ENCODE measurements around the gene LEMD2. TPM values are rescaled to one million over a fixed set of nuclear protein-coding genes. Genes with fewer than 3 reads are reported as not detected.
A peak's percentile ranks its signal among the peaks of the same experiment; 100 is the strongest.

The LEMD2 gene
- total RNA-seq, 1 experiment from 2014 or later = 69.2 TPM

- peak; percentile 65 for DNase-seq (ENCODE audit: low read depth)
Observed at GRCh38 chr6:33794910-33795623, 6.1 kb upstream of the LEMD2 start.

DNA sequence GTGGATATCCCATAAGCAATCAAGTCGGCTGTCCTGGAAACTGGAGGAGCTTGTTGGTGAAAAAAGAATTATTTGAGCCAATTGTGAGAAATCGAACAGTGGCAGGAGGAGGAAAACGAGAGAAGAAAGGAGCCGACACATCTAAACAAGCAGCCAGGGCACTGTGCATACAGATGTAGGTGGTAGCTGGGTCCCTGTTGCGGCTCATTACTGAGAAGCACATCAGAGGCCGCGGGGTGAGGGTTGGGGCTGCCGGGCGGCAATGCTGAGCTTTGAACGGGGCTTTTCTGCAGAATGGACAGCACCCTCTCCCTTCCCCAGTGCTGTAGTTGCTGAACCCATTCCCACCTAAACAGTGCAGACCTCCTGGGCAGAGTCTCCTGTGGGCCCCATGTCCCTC lies 4.1 kb upstream of the LEMD2 start:
- DNase-seq (ENCODE audit: low read depth) = no peak

DNA sequence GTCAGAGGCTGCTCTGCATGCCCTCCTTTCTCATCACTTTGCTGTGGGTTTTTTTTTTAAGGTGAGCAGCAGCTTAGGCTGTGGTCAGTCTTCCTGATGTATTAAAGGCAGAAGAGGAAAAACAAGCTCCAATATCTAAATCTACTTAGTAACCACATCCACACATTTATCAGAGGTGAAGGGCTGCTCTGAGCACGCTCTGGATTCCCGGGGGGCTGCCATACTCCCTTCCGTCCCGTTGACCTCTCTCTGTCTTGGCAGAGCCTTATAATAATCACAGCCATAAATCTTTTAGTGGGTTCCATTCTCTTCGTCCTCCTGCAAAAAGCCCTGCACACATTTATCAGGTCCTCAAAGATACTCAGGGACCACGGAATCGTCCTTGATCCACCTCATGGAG lies 2.7 kb upstream of the LEMD2 start:
- DNase-seq (ENCODE audit: low read depth) = no peak

- DNase-seq (ENCODE audit: low read depth) = no peak
Observed at GRCh38 chr6:33790910-33791309, 2.0 kb upstream of the LEMD2 start.

DNA sequence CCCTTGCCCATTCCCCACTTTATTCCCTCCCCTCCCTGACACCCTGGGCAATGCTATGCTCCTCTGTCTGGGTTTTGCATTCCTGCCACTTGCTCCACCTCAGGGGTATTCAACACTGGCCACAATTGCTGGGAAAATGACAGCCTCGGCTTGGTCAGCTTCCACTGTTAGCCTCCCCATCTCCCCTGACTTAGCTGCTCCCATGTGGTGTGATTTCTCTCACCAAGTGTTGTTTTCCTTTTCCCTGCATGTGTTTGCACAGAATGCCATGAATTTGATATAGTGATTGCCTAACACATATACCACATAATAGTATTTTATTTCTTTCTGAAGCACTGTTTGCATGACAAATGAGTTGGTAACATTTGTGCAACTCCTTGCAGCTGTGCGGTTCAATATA lies 1.4 kb upstream of the LEMD2 start:
- no peak for DNase-seq (ENCODE audit: low read depth)

DNA sequence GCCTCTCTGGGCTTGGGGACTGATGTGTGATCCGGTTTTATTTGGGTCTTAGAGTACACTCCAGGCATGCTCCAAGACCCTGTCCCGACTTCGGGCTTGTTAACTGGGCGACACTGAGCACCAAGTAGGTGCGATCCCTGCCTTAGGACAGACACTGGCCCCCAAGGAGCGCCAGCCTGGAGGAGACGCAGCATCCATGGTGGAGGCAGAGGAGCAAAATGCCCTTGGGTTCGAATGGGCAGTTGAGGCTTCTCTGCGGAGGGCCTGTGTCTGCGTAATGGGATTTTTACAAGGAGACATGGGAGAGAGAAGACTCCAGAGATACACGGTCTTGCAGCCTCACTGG lies 593 bp upstream of the LEMD2 start:
- DNase-seq (ENCODE audit: low read depth) = no peak

GRCh38 chr6:33787954-33788693 lies 806 bp downstream of the LEMD2 start:
- DNase-seq (ENCODE audit: low read depth) = peak; percentile 86

GRCh38 chr6:33787346-33787953 lies 1.5 kb downstream of the LEMD2 start:
- peak; percentile 73 for DNase-seq (ENCODE audit: low read depth)

GRCh38 chr6:33786736-33787135 lies 2.2 kb downstream of the LEMD2 start:
- DNase-seq (ENCODE audit: low read depth) = no peak

DNA sequence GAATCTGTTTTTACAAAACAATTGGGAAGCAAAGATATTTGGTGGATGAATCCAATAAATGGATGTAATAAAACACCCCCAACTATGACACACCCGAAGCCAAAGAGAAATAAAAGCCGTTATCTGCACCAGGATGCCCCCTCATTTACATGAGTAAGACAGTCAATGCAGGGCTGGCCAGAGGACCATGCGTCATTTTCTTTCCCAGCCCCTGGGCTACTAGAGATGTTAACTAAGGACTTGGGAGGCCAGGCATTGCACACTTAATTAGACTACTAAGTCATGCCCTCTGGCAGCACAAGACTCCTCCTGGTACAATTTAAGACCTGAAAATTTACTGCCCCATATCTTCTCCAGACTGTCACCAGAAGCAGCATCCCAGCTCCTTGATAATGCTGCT lies 3.2 kb downstream of the LEMD2 start:
- peak; percentile 99 for DNase-seq (ENCODE audit: low read depth)

GRCh38 chr6:33784787-33785186 lies 4.1 kb downstream of the LEMD2 start:
- DNase-seq (ENCODE audit: low read depth) = no peak

- DNase-seq (ENCODE audit: low read depth) = no peak
Observed at GRCh38 chr6:33783781-33784520, 5.0 kb downstream of the LEMD2 start.

- peak; percentile 61 for DNase-seq (ENCODE audit: low read depth)
Observed at GRCh38 chr6:33782561-33782960, 6.4 kb downstream of the LEMD2 start.

GRCh38 chr6:33781131-33781975 lies 7.6 kb downstream of the LEMD2 start:
- DNase-seq (ENCODE audit: low read depth) = peak; percentile 99

- DNase-seq (ENCODE audit: low read depth) = no peak
Observed at GRCh38 chr6:33779895-33780294, 9.0 kb downstream of the LEMD2 start.

- no peak for DNase-seq (ENCODE audit: low read depth)
Observed at GRCh38 chr6:33779290-33779689, 9.6 kb downstream of the LEMD2 start.

DNA sequence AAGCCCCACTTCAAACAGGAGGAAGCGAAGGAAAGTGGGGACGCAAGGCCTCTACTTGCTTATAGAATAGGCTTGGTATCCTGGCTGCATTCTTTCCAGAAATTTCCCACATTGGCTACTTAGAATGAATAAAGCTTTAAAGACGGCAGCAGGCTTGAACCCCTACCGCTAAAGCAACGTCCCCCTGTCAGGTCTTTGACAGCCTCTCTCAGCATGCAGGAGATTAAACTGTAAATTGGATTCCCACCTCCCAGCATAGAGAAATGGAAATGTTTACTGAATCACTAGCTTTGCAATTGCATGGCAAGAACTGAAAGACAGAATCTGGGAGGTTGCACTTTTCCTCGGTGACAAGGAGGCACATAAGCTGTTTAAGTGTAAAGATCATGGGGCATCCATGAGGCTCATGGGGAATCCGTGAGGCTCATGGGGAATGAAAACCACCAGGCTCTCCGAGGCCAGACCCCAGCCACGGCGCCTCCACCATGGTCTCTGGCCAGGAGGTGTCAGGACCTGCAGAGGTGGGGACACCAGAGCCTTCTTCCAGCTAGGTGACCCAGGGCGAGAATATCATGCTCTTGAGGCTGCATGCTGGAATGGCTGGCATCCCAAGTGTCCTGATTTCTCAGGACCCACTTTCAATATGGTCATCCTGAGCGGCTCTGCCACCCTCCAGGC lies 10.3 kb downstream of the LEMD2 start:
- no peak for DNase-seq (ENCODE audit: low read depth)

DNA sequence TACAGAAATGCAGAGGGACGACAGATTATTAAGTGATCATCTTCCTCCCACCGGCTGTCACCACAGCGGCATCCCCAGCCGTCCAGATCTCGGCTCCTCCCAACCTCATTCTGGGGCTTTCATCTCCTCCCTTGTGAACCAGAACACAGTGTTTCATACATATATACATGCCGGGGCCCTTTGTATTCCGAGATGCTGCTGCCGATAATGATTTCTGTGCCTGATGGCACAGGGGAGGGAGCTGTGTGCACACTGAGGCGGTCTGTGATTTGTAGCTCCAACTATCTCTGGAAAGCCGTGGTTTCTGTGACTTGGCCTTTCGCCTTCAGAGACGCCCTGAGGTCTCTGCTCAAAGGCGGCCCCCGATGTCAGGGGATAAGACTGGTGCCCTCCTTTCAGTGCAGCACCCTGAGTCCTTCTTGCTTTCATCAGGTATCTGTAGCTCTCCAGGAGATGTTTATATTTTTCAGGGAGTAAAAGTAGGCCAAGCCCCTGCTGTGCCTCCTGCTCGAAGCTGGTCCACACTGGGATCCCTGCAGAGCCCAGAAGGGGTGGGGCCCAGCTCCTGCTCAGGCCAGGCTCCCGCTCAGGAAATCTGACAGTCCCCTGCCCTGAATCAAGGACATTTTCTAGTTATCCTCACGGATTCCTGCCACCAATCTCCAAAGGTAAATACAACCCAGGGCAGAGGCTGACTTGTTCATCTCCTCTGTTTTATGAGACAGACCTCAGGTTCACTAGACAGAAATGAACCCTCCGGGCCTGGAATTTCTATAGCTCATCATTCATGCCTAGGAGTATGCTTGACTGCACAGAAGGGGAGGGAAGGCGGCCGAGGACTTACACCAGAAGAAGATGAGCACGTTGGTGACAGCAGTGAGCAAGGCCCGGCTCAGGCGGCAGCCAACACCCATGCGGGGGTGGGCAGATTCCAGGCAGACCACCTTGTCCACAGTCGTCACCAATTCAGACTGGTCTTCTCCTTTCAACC lies 11.2 kb downstream of the LEMD2 start:
- no peak for DNase-seq (ENCODE audit: low read depth)

DNA sequence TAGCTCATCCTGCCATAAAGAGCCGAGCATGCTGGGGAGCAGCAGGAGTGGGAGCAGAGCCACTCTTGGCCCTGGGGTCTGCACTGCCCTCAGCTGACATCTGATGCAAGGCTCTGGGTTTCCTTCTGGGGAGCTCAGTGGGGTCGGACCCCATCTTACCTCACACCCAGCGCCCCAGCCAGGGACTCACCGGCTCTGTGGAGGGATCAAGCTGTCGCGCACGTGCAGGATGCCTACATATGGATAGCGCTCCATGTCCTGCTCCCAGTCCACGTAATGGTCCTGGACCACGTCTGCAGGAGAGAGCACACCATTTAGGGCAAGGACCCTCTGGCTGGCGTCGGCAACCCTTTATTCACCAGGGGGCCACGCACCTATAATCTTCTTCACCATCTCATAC lies 12.2 kb downstream of the LEMD2 start:
- no peak for DNase-seq (ENCODE audit: low read depth)

- DNase-seq (ENCODE audit: low read depth) = no peak
Observed at GRCh38 chr6:33776186-33776585, 12.7 kb downstream of the LEMD2 start.
